ENCODE results near the gene IFNG.
"Not testable (repeated sequence)": the region's sequence is repeated elsewhere in the genome, so short reads cannot be mapped to it uniquely, and the experiment has no call there.

IFNG gene

GRCh38 chr12:68177562-68177961 is 18.0 kb upstream of the IFNG start:
- TF ChIP-seq POLR2A (IDR thresholded peaks at IDR 0.05; ENCODE audit: low read length): no peak
- no peak for TF ChIP-seq GATA1 (IDR thresholded peaks at IDR 0.05; ENCODE audit: low read depth, low read length)
- DNase-seq: no peak

GRCh38 chr12:68176257-68176656 is 16.7 kb upstream of the IFNG start:
- no peak for DNase-seq
- TF ChIP-seq GATA1 (IDR thresholded peaks at IDR 0.05; ENCODE audit: low read depth, low read length) (no peak), POLR2A (IDR thresholded peaks at IDR 0.05; ENCODE audit: low read length) (no peak)

- TF ChIP-seq POLR2A (IDR thresholded peaks at IDR 0.05; ENCODE audit: low read length) (no peak), GATA1 (IDR thresholded peaks at IDR 0.05; ENCODE audit: low read depth, low read length) (no peak)
- DNase-seq: no peak
Observed at GRCh38 chr12:68175557-68176061, 16.1 kb upstream of the IFNG start.

- DNase-seq: not testable (repeated sequence)
Observed at GRCh38 chr12:68174761-68175160, 15.2 kb upstream of the IFNG start.

- no peak for TF ChIP-seq POLR2A (IDR thresholded peaks at IDR 0.05; ENCODE audit: low read length)
- no peak for TF ChIP-seq GATA1 (IDR thresholded peaks at IDR 0.05; ENCODE audit: low read depth, low read length)
- no peak for DNase-seq
Observed at GRCh38 chr12:68173792-68174191, 14.3 kb upstream of the IFNG start.

GRCh38 chr12:68170726-68171125 is 11.2 kb upstream of the IFNG start:
- TF ChIP-seq GATA1 (IDR thresholded peaks at IDR 0.05; ENCODE audit: low read depth, low read length) (no peak), POLR2A (IDR thresholded peaks at IDR 0.05; ENCODE audit: low read length) (no peak)
- no peak for DNase-seq

GRCh38 chr12:68169213-68169889 is 9.8 kb upstream of the IFNG start:
- TF ChIP-seq GATA1 (IDR thresholded peaks at IDR 0.05; ENCODE audit: low read depth, low read length) (no peak), POLR2A (IDR thresholded peaks at IDR 0.05; ENCODE audit: low read length) (no peak)
- no peak for DNase-seq

GRCh38 chr12:68166317-68166831 is 6.8 kb upstream of the IFNG start:
- no peak for DNase-seq
- TF ChIP-seq GATA1 (IDR thresholded peaks at IDR 0.05; ENCODE audit: low read depth, low read length) (no peak), POLR2A (IDR thresholded peaks at IDR 0.05; ENCODE audit: low read length) (no peak)

GRCh38 chr12:68163560-68164081 is 4.1 kb upstream of the IFNG start:
- no peak for DNase-seq
- TF ChIP-seq POLR2A (IDR thresholded peaks at IDR 0.05; ENCODE audit: low read length) (no peak), GATA1 (IDR thresholded peaks at IDR 0.05; ENCODE audit: low read depth, low read length) (no peak)

GRCh38 chr12:68162374-68162773 is 2.8 kb upstream of the IFNG start:
- TF ChIP-seq POLR2A (IDR thresholded peaks at IDR 0.05; ENCODE audit: low read length) (no peak), GATA1 (IDR thresholded peaks at IDR 0.05; ENCODE audit: low read depth, low read length) (no peak)
- no peak for DNase-seq

GRCh38 chr12:68158432-68158831 is 1.1 kb downstream of the IFNG start:
- TF ChIP-seq POLR2A (IDR thresholded peaks at IDR 0.05; ENCODE audit: low read length) (no peak), GATA1 (IDR thresholded peaks at IDR 0.05; ENCODE audit: low read depth, low read length) (no peak)
- peak; percentile 21 to 28 for DNase-seq

GRCh38 chr12:68157380-68157779 is 2.2 kb downstream of the IFNG start:
- no peak for DNase-seq
- TF ChIP-seq POLR2A (IDR thresholded peaks at IDR 0.05; ENCODE audit: low read length) (no peak), GATA1 (IDR thresholded peaks at IDR 0.05; ENCODE audit: low read depth, low read length) (no peak)

GRCh38 chr12:68156636-68157035 is 2.9 kb downstream of the IFNG start:
- TF ChIP-seq GATA1 (IDR thresholded peaks at IDR 0.05; ENCODE audit: low read depth, low read length) (no peak), POLR2A (IDR thresholded peaks at IDR 0.05; ENCODE audit: low read length) (no peak)
- no peak for DNase-seq

- no peak for DNase-seq
- TF ChIP-seq POLR2A (IDR thresholded peaks at IDR 0.05; ENCODE audit: low read length) (no peak), GATA1 (IDR thresholded peaks at IDR 0.05; ENCODE audit: low read depth, low read length) (no peak)
Observed at GRCh38 chr12:68154779-68155178, 4.8 kb downstream of the IFNG start.

All from erythroblast (primary cell).